Mucosa of gallbladder (tissue), 1 donor: ENCODE results near the gene OGFOD2. TPM values are rescaled to one million over a fixed set of nuclear protein-coding genes. Genes with fewer than 3 reads are reported as not detected.

Experiments
- DNase-seq: peaks from one replicate; pipeline ENCODE4 v3.0.0-alpha.2; 2020; ENCODE audit warnings: low spot score
- total RNA-seq: library from RNA; stranded (reverse); gene quantifications from one replicate; pipeline ENCODE4 v1.2.1, GENCODE V29; 2021
- donor health status: DM: no; HTN: no; CAD: no.

OGFOD2 gene
- total RNA-seq, 1 donor from 2014 or later = 32.5 TPM

DNA sequence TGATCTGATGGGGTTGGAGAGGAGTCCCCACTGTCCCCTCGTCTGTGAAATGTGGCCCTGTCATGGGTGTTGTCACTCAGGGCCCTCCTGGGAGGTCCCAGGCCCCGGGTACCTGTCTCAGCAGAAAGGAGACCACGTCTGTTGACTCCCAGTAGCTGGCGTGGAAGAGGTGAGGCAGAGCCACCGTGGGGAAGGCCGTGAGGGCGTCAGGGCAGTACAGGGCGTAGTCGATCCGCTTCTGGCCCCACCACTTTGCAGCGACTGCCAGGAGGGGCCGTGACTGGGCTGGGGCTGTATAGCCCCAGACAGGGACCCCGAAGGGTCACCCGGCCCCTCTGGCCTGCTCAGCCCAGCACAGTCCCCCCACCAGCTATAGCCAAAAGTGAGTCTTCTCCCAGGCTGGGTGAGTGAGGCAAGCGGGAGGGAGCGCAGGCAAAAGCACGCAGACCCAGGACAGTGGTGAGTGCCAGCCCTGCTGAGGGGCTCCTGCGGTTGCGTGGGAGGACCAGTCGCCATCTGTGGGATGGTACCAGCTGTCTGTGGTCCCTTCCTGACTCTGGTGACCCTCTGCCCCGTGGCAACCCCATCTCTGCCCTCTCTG is 13.7 kb downstream of the OGFOD2 start:
- DNase-seq = no peak

DNA sequence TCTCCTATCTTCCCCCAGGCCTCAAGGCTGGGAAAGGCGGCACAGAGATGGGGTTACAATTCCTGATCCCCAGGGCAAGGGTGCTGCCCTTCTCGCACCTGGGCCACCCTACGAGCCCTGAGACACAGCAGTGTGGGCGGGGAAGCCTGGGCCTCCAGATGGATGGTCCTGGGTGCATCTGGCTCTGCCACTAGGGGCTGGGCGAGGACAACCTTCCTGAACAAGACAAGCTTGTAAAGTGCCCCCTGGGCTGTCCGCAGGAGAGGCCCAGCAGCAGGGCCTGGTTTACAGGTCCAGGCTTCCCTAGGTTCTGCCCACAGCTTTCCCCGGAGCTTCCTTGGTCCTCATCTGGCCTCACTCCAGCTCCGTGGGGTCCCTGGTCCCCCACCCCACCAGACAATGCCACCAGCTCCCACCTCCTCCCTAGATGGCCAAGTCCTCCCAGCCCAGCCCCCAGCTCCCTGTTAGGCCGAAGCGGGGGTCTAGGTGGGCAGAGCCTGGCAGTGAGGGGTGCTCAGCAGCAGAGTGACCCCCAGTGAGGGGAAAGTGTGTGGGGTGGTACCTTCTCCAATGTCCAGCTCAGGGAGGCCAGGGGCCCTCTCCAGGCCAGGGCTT is 14.3 kb downstream of the OGFOD2 start:
- no peak for DNase-seq

- DNase-seq = no peak
Measured at GRCh38 chr12:122989874-122990419, 14.9 kb downstream of the OGFOD2 start.

- no peak for DNase-seq
Measured at GRCh38 chr12:122990561-122990960, 15.5 kb downstream of the OGFOD2 start.

DNA sequence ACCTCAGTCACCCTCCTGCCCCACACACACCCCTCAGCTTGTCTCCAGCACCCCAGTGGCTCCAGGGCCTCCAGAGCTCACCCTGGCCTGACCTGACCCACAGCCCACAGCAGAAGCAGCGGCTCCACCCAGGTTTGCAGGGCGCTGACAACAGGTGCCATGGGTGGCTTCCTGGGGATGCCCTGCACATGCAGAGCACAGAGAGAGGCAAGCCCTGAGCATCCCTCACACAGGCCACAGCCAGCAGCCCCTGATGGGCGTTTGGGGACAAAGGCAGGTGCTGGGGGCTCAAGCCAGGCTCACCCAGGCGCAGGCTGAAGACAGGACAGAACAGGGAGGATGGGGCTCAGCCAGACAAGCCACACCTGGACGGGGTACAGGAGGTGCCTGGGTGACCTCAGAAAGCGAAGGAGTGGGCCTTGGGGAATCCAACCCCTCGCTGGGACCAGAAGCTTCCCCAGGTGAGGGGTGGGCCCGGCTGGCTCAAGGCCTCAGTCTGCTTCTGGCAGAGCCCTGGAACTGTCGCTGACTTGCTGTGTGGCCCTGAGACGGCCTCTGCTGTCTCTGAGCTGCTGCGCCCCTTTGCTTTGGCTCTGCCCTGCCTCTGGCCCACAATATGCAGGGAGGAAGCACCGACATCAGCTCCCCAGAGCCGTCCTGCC is 16.0 kb downstream of the OGFOD2 start:
- no peak for DNase-seq

GRCh38 chr12:122991623-122992275 is 16.7 kb downstream of the OGFOD2 start:
- DNase-seq = no peak

DNA sequence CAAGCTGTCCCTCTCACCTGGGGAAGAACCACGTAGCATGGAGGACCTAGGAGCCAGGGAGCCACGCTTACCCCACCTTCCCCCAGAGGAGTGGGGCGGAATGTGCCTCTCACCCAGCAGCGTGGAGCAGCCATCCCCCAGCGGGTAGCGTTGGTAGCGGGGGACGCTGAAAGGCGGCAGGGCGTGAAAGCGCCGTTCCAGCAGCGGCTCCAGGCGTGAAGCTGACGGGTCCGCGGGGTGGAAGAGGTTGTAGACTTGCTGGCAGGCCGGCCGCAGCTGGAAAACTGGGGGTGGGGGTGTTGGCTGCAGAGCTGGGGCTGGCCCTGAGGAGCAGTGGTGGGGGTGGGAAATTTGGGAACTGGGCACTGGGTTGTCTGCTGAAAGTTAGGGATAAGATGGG is 17.3 kb downstream of the OGFOD2 start:
- DNase-seq = no peak

DNA sequence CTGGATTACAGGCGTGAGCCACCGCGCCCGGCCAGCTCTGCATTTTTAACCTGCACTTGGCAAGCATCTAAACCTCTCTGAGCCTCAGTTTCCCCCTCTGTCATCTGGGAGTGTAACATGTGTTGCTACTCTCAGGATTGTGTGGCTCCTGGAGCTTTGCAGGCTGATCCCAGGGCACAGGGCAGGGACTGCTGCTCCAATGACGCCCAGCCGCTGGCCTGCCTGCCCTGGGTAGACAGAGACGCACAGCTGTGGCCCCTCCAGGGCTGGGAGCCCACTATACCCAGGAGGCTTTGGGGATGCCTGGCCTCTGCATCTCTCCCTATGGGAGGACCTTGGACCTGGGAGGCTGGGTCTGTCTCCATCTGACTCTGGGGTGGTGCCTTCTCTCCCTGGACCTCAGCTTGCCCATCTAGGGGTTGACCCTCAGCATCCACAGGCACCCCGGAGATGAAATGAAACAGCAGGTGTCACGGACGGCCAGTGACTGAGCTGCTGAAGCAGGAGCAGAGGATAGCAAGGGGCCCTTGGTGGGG is 19.2 kb downstream of the OGFOD2 start:
- DNase-seq = no peak

GRCh38 chr12:122994781-122995502 is 19.9 kb downstream of the OGFOD2 start:
- no peak for DNase-seq

GRCh38 chr12:122995503-122996187 is 20.6 kb downstream of the OGFOD2 start:
- DNase-seq = no peak

DNA sequence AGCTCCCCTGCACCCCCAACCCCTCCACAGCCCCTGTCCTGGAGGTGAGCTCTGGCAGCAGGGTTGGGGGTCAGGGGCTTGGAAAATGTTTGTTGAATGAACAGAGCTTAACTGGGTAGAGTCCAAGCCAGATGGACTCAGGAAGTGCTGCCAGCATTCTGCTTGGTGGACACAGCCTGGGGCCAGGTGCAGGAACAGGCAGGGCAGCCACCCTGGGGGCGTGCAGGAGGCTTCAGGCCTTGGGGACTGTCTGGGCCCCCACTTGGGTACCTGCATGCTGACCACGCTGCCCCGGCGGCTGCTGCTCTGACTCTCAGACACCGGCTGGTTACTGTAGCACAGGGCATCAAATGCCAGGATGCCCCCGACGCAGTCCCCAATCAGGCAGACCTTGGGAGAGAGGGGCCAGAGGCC is 21.2 kb downstream of the OGFOD2 start:
- DNase-seq = no peak

- no peak for DNase-seq
Measured at GRCh38 chr12:122996621-122997342, 21.7 kb downstream of the OGFOD2 start.

GRCh38 chr12:122997343-122998250 is 22.6 kb downstream of the OGFOD2 start:
- no peak for DNase-seq

DNA sequence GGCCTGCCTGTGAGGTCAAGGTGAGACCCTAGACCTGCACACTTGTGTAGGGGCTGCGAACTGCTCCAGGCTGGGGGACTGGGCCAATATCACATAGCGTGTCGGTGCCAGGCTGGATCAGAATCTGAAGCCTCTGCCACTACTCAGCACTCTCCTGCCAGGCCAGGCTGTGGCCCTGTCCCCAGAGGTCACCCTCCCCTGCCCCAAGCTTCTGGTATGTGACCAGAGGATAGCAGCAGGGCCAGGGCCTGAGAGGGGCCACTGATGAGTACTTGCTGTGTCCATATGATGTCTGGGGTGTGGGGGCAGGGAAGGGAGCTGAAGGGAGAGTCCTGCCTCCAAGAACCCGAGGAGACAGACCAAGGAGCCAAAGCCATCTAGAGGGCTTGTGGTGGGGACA is 23.3 kb downstream of the OGFOD2 start:
- no peak for DNase-seq

DNA sequence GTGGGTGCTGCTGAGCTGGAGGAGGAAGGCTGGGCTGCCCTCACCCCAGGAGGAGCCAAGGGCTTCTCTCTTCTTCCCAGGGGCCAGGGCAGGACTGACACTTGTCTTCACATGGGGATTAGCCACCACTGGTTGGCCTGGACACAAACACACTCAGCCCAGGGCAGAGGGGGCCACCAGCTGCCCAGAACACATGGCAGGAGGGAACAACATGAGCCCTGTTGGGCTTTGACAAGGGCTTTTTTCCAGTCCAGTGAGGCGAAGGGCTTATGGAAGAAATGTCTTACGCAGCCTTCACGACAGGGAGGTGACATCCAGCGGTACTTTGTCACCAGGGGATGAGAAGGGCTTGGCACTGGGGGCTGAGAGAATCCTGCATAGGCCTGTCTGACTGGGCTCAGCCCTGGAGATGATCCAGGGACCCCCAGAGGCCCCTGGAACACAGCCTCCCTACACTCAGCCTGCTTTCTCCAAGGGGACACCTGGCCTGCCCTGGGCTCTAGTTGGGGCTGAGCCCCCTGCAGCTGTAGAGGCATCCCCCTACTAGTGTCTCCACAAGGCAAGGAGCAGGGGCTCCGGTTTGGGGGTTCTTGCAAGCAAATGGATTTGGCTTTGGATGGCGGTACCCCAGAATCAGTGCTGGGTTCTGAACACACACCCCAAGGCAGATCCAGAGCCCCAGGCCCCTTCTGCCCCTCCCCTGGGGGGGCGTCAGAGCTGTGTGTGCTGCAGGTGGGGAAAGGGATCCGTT is 24.3 kb downstream of the OGFOD2 start:
- DNase-seq = no peak

- DNase-seq = no peak
Measured at GRCh38 chr12:122999986-123000420, 25.0 kb downstream of the OGFOD2 start.

DNA sequence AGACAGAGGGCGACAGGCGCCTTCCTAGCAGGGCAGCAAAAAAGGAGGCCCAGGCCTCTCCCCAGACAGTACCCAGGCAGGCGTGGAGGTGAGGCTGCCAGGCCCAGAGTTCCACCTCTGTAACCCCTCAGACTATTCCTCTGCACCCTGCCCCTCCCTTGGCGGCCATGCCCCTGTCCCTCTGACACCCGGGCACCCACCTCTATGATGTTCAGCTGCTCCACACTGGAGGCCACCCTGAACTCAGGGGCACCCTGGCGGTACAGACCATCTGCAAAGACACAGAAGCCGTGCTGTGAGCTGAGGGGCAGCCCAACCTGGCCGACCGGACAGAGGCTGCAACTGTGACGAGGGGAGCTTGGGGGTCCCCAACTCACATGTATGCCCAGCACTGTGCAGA is 25.5 kb downstream of the OGFOD2 start:
- no peak for DNase-seq

GRCh38 chr12:123001464-123001863 is 26.4 kb downstream of the OGFOD2 start:
- DNase-seq = no peak
